ENCODE results near the gene CARD8.
A peak's percentile ranks its signal among the peaks of the same experiment; 100 is the strongest.

CARD8 gene

DNA sequence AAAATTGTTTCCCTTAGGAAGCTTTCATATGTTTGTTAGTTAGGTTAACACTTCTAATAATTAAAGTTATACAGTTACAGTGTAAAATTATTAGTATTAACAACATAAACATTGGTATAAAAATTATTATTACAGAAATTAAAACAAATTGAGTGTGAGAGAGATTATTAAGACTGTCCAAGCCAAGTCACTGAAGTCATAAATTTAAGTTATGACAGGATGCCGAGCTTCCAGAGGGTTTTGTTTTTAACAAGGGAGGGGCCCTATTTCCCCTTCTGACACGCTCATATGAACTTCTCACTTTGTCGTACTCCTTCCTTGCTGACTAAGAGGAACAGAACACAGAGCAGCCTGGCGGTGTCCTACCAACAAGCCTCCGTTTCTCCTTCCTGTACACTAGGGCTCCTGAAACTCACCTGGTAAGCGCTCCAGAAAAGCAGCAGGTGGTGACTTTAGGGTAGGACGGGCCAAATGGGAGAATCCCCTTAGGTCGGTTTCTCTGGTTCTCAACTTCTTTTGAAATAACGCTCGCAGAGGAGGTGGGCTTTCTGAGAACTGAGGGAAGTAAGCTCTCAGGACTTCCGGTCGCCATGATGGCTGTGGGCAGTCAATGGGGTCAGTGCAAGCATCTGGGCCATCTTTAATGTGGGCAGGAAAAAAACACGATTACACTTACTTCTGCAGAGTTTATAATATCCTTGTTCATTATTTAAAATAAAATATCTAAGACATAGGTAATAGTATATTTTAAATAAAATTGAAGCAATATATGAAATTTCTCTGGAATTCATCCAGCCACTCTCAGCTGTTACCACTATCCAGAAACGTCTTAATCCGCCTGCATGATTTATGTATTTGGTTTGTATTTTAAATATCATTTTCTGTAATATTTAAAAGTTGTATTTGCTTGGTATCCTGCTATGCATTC is at the start of gene CARD8:
Gene CARD8, minus strand, starts transcription at position 537 of the 928 bp plus-strand sequence. CDS start 14,892 bp downstream, outside the sequence.
- no peak for TF ChIP-seq CTCF (IDR thresholded peaks at IDR 0.05; ENCODE audit: insufficient read depth, low read depth, low read length, missing control alignments)
- peak; percentile 95 for DNase-seq (ENCODE audit: low read depth)
- H3K4me3 ChIP-seq (ENCODE audit: low read depth, low read length), result peak within 1 kb of the TSS; percentile 84

DNA sequence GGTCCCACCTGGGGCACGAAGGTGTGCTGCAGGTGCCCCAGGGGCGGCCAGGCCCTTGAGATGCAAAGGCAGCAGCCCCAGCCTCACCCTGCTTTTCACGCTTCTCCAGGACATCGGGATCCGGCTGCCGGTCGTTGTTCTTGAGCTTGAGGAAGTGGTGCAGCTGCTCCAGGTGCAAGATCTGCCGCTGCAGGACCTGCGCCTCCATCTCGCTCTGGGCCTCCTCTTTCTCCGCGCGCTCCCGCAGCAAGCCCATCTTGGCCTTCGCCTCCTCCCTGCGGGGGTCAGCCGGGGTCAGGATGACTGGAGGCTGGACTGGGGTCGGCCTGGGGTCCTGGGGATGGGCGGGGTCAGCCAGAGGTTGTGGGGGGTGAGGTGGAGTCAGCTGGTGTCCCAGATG is 48.2 kb upstream of the CARD8 start:
- TF ChIP-seq CTCF (IDR thresholded peaks at IDR 0.05; ENCODE audit: insufficient read depth, low read depth, low read length, missing control alignments), result no peak
- DNase-seq (ENCODE audit: low read depth), result no peak
- H3K4me3 ChIP-seq (ENCODE audit: low read depth, low read length), result no peak overlapping the region

- H3K4me3 ChIP-seq (ENCODE audit: low read depth, low read length), result no peak overlapping the region
- TF ChIP-seq CTCF (IDR thresholded peaks at IDR 0.05; ENCODE audit: insufficient read depth, low read depth, low read length, missing control alignments), result no peak
- DNase-seq (ENCODE audit: low read depth), result no peak
Measured at GRCh38 chr19:48303367-48303766, 47.7 kb upstream of the CARD8 start.

DNA sequence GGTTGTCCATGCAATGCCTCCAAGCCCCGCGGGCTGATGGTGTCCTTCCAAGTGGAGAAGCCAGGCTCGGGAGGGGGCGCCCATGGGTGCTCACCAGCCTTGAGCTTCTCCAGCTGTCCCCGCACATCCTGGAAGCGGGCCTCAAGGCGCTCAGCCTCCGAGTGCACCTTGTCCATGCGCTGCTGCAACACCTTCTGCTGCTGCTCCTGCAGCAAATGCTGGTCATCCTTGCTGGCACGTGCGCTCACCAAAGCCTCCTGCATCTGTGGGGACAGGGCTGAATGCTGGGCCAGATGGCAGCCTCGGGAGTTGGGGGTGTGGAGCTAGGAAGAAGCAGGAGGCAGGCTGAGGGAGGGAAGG is 46.9 kb upstream of the CARD8 start:
- no peak for DNase-seq (ENCODE audit: low read depth)
- TF ChIP-seq CTCF (IDR thresholded peaks at IDR 0.05; ENCODE audit: insufficient read depth, low read depth, low read length, missing control alignments), result no peak
- H3K4me3 ChIP-seq (ENCODE audit: low read depth, low read length), result no peak overlapping the region

DNA sequence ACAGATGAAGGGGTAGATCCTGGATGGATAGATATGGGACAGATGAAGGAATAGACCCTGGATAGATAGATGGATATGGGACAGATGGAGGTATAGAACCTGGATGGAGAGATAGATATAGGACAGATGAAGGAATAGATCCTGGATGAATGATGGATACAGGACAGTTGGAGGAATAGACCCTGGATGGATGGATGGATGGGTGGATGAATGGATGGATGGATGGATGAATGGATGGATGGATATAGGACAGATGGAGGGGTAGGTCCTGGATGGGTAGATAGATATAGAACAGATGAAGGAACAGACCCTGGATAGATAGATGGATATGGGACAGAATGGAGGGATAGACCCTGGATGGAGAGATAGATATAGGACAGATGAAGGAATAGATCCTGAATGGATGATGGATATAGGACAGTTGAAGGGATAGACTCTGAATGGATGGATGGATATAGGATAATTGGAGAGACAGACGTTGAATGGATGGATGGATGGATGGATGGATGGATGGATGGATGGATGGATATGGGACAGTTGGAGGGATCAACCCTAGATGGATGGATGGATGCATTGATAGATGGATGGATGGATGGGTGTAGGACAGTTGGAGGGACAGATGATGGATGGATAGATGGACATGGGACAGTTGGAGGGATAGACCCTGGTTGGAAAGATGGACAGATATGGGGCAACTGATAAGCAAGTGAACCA is 46.3 kb upstream of the CARD8 start:
- no peak for DNase-seq (ENCODE audit: low read depth)
- TF ChIP-seq CTCF (IDR thresholded peaks at IDR 0.05; ENCODE audit: insufficient read depth, low read depth, low read length, missing control alignments), result no peak
- no peak overlapping the region for H3K4me3 ChIP-seq (ENCODE audit: low read depth, low read length)

- DNase-seq (ENCODE audit: low read depth), result no peak
- no peak for TF ChIP-seq CTCF (IDR thresholded peaks at IDR 0.05; ENCODE audit: insufficient read depth, low read depth, low read length, missing control alignments)
- no peak overlapping the region for H3K4me3 ChIP-seq (ENCODE audit: low read depth, low read length)
Measured at GRCh38 chr19:48297975-48298374, 42.3 kb upstream of the CARD8 start.
